ENCODE measurements around the gene LRFN3.

- TF ChIP-seq REST (IDR thresholded peaks at IDR 0.05; ENCODE audit: insufficient replicate concordance, low read depth), result no peak
- no peak for TF ChIP-seq POLR2AphosphoS5 (IDR thresholded peaks at IDR 0.05; ENCODE audit: low read depth)
- no peak for TF ChIP-seq SPI1 (IDR thresholded peaks at IDR 0.05; ENCODE audit: borderline replicate concordance, low read depth)
- TF ChIP-seq CTCF (IDR thresholded peaks at IDR 0.05; ENCODE audit: insufficient read depth, low read length), result no peak
- no peak for TF ChIP-seq GABPA (IDR thresholded peaks at IDR 0.05; ENCODE audit: low read depth)
These were observed 3.8 kb upstream of the LRFN3 start for GRCh38 chr19:35932291-35932936.
